HG03571 (cell line): ENCODE measurements around the gene MAOB.
"Not testable (repeated sequence)": the region's sequence is repeated elsewhere in the genome, so short reads cannot be mapped to it uniquely, and the experiment has no call there.

ENCODE experiments used
- ATAC-seq: cut with Tn5 transposase; IDR thresholded peaks from one replicate; pipeline ENCODE4 v1.9.1; 2021; ENCODE audit not compliant: unreplicated experiment

Gene MAOB

DNA sequence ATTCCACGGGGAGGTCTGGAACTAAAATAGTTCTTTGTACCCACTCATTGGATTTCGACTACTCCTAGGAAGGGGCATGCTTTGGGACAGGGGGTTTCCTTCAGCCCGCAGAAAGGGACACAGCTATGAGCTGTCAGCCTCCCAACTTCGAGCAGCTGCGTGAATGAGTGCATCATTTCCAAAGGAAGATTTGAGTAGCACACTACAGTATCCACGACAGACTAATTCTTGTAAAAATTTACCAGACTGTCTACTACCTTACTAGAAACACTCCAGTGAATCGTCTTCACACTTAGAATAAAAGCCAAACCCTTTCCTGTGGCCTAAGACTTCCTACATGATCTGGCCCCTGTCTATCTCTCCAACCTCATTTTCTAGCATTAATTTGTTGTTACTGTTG, 124.2 kb downstream of the MAOB start:
- no peak for ATAC-seq

DNA sequence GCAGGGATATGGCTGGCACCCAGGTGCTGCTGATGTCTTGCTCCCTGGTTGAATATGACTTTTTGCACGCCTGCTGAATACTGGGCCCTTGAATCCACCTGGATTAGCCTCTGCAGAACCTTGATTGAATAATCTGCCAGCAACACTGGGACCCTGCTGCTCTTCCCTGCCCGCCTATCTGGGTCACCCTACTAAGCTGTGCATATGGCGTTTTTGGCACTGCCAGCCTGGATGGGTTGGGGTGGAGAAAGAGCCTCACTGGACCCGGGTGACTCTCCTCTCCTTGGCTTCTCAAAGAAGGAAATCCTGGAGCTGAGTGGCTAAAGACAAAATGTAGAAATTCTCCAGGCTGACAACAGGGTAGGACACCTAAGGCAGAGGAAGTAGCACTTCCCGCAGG, 126.2 kb downstream of the MAOB start:
- no peak for ATAC-seq

DNA sequence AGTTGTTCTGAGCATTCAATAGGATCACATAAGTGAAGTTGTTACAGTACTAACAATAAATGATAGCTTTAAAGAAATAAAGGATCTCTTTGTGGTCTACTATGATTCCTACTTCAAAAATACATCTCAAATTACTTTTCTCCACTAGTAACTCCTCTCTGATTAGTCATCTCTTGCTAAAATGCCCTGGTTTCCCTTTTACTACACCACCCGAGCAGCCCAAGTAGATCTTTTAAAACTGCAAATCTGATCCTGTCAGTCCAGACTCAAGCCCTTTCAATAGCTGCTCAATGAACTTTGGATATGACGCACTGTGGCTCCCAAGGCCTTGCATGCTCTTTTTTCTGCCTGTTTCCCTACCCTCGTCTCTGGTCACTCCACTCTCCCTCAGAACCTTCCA, 128.6 kb downstream of the MAOB start:
- no peak for ATAC-seq

DNA sequence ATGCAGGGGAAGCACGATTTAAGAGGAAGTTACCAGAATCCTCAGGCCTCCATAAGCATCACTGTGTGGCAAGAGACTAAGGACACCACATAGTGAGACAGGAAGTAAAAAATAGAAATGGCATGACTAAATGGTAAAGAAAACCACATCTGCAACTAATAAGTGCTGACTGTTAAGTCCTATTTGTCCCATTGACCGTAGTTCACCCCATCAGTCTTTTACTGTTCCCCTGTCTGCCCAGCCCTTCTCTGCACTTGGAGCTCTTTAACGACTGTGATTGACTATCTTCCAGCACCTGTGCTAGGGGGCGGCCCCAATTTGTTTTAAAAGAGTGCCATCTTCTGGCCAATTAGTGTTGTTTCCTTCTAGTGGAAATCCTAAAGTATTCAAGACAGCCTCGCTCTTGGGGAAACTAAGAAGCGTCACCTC, 132.0 kb downstream of the MAOB start:
- no peak for ATAC-seq

DNA sequence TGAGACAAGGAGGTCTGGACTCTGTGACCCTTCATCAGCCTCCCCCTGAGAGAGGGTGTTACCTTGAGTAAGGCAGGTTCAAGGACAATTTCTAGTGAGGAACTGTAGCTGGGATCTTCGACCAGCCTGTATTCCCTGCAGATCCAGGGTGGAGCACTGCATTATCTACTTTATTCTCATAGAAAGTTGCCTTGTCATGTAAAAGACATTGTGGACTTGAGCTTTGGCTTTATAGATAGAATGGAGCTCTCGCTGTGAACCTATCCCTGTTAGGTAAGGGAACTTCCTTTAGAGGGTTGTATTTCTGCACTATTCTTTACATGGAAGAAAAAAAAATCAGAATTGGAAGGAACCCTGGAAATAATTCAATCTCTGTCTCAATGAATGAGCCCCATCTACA, 134.8 kb downstream of the MAOB start:
- ATAC-seq = no peak

DNA sequence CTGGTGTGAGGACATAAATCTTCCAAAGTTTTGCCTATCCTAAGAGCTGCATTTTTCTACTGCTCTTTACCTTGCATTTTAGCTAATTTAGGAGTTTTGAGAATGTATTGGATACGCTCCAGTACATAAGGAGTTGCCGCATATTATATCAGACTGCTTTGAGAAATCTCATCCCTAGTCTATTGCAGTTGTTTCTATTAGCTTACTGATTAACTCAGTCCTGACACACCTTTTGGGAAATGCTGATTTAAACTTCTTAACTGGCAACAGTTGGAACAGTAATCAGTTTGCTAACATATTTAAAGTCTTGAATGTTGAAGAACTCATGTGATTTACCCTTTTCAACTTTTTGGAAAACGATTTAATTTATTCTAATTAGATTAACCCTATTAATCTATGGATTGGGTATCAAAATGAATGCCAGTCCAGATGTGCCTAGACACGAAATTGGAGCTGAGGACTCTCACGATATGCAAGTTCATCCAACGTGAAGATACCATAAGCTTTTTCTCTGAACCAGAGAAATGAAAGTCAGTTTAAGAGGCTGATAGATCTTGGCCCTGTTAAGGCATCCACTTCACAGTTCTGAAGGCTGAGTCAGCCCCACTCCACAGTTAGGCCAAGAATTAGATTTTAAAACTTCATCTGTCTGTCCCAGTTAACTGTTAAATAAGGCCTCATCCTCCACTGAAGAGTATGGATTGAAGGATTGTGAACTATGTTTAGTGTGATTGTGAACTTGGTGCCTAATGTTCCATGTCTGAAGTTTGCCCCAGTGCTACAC, 136.1 kb downstream of the MAOB start:
- ATAC-seq = no peak

DNA sequence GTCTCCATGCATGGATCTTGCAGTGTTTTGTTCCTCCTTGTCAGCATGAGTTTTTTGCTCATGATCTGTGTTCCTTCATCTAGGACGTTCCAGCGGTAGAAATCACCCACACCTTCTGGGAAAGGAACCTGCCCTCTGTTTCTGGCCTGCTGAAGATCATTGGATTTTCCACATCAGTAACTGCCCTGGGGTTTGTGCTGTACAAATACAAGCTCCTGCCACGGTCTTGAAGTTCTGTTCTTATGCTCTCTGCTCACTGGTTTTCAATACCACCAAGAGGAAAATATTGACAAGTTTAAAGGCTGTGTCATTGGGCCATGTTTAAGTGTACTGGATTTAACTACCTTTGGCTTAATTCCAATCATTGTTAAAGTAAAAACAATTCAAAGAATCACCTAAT, 138.0 kb downstream of the MAOB start:
- ATAC-seq = no peak

DNA sequence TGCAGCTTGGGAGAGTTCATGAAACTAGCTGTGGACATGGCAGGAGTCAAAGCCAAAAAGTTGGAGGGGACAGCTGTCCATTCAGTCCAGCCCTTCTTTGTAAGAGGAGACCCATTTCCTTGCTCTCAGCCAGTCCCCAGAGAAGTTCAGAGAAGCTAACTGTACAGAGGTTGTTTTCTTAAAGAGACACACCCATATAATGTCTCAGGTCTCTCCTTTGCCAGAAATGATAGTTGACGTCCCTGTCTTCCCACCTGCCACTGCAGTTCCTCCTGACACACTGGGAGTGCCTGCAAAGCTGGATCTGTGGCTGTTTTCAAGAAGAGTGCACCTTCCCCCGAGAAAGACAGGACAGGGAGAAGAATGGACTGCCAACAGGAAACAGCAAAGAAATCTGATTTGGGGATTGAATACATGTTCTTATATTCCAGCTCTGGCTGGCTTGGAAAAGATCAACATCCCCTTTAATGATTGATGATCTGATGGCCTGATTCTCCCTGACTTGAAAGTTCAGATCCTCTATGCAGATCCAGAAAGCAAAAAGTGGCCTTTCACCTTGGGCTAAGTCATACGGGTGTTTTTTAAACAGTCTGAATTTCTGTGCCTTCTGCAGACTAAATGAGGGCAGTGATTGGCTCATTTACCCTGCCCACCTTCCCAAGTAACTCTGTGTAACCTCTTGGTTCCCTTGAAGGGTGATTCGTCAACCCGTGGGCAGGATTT, 139.0 kb downstream of the MAOB start:
- no peak for ATAC-seq

DNA sequence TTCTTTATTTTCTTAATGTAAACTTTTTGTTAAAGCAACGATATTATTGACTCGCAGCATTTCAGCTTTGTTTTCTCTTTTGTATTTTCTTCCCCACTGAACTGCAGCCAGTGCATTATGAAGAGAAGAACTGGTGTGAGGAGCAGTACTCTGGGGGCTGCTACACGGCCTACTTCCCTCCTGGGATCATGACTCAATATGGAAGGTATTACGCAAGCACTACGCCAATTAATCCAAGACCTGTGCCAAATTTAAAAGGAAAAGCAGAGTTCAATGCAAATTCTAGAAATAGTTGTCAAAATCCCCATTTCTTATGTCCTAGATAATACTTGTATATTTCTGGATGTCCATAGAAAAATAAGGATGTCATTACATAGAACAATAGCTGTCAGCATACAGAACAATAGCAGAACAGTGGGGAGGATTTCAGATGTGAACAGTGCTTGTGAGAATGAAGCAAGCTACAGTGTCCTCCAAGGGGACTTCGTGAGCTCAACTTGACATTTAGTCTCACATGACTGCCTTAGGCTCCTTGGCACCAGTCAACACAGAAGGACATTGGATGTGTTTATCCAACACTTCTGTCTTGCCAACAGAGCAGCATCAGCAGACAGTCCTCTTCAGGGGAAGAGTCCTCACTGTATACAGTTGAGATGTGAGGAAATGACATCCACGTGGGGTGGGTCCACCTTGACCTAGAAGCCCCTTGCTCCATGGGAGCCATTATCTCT, 140.2 kb downstream of the MAOB start:
- ATAC-seq = no peak

DNA sequence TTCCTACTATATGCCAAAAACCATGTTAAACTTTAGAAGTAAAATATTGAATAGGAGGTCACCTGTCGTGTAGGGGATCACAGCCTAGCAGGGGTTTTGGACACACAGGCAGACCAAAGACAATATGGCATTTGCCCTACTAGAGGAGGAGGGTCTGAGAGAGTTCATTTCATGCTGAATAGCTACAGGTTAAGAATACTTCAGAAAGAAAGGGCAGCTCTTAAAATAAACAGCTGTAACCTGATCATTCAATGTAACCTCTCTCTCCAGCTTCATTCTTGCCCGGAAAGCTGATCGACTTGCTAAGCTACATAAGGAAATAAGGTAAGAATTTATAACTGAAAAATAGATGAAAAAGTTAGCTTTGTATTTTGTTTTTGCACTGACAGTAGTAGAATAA, 146.3 kb downstream of the MAOB start:
- ATAC-seq = no peak

DNA sequence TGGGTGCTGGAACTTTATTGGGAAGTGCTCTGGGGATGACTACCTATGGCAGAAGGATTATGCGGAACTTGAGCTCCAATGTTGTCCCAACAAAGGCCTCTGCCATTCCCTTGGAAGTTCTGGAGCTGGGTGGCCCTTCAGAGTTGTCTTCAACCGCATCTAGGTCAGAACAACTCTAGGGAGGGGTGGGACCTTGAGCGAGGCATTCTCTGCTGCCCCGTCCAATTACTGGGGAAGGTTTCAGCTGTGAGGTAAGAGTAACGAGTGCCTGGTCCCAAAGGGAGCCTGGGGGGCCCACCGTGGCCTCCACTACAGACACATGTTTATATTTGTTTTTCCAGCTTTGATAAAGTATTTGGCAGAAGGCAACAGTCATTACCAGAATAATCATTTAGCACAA, 146.7 kb downstream of the MAOB start:
- no peak for ATAC-seq

DNA sequence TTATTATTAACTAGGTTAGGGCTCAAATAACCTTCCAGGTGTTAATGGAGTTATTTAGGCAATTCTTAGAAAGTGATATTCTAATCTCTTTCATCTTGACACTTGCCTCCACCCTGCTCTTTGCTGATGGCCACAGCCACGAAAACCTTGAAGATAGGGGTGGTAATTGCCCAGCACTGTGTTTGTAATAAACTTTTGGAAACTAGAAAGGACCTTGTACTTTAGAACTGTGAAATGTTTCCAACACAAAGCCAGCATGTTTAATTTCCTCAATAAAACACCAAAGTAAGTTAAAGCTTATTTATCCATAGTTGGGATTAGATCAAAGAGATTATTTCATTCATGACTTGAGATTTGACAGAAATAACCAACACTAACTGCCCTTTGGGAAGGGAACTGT, 147.8 kb downstream of the MAOB start:
- ATAC-seq = no peak

DNA sequence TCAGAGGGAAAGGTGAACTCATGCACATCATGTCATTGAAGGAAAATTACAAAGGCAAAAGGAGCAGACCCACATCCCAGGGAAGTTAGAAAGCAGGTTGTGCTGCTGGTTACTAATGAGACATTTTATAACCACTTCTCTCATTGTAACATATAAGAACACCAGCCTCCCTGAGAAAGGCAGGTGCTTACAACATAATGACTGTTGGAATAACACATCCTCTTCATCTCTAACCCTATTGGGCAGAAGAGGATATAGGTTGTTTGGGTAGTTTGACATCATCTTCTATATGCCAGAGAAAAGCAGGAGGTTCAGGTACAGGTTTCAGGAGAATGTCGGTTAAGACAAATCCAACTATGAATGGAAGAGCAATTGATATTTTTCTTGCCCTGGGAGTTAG, 148.6 kb downstream of the MAOB start:
- no peak for ATAC-seq

DNA sequence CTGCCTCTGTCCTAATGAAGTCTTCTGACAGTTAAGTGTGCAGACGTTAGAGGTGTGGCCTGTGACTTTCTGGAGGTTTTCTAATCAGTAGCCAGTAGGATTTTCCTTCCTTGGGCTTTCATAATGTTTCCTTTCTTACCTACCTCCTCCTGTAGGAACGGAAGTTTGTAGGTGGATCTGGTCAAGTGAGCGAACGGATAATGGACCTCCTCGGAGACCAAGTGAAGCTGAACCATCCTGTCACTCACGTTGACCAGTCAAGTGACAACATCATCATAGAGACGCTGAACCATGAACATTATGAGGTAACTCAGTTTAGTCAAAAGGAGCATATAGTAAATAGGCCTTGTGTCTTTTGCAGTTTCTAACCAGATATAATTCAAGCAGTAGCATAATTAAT, 151.2 kb downstream of the MAOB start:
- no peak for ATAC-seq

DNA sequence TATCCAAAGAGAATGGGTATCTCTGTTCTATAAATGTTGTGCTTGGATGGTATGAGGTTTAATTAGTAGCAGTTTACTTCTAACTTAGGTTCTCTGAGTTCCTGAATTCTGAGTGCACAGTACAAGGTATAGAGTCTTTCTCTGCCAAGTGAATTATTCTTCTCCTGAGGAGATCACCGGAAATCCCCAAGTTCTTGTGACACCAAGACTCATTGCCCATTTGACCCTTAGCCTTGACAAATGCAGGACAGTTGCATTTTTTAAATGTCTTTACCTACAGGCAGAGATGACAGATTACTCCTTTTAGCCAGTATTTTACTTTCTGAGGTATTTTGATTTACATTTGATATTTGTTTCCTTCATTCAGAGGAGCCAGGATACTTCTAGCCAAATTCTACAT, 153.3 kb downstream of the MAOB start:
- ATAC-seq = no peak

DNA sequence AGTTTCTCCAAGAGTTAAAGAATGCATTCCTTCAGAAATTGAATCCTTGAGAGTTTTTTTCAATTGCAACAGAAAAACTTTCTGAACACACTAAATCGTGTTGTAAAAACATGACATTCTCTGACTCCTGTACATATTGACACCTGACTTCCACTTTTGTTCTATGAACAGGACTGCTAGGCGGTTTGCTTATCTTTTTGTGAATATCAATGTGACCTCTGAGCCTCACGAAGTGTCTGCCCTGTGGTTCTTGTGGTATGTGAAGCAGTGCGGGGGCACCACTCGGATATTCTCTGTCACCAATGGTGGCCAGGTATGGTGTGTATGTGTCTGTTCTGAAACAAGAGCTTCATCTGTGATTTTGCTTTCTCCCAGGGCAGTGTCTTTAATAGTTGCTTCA, 154.2 kb downstream of the MAOB start:
- no peak for ATAC-seq

DNA sequence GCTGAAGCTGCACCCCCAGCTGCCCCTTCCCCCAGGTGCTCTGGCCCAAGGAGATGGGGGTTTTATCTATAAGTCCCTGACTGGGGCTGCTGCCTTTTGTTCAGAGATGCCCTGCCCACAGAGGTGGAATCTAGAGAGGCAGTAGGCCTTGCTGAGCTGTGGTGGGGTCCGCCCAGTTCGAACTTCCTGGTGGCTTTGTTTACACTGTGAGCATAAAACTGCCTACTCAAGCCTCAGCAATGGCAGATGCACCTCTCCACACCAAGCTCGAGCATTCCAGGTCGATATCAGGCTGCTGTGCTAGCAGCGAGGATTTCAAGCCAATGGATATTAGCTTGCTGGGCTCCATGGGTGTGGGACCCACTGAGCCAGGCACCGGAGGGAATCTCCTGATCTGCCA, 155.0 kb downstream of the MAOB start:
- not testable (repeated sequence) for ATAC-seq

DNA sequence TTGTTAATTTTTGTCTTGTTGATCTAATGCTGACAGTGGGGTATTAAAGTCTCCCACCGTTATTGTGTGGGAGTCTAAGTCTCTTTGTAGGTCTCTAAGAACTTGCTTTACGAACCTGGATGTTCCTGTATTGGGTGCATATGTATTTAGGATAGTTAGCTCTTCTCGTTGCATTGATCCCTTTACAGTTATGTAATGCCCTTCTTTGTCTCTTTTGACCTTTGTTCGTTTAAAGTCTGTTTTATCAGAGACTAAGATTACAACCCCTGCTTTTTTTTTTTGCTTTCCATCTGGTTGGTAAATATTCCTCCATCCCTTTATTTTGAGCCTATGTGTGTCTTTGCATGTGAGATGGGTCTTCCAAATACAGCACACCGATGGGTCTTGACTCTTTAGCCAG, 157.0 kb downstream of the MAOB start:
- not testable (repeated sequence) for ATAC-seq

DNA sequence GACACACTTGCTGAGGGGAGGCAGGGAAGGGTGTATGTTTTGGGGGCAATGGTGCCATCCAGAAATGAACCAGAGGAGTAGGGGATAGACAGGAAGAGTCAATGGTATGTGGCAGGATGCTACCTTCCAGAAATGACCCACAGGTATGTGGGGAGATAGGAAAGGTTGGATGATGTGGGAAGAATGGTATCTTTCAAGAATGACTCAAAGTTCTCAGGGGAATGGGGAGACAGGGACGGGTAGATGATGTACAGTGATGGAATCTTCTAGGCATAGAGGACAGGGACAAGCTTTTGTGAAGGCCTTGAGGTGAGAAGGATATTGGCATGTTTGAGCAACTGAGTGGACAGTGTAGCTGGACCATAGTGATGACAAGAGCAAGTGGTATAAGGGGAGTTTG, 161.3 kb downstream of the MAOB start:
- no peak for ATAC-seq

DNA sequence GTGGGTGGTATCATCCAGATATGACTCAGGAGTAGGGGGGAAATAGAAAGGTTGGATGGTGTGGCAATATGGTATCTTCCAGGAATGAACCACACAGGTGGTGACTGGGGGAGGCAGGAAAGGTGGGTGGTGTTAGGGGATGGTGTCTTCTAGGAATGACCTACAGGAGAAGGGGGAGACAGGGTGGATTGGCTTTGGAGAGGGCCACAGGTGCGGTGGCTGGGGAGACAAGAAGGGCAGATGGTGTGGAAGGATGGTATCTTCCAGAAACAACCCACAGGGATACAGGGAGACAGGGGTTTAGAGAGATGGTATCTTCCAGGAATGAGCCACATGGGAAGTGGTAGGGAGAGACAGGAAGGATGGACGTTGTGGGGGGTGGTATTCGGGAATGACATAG, 162.2 kb downstream of the MAOB start:
- ATAC-seq = no peak

DNA sequence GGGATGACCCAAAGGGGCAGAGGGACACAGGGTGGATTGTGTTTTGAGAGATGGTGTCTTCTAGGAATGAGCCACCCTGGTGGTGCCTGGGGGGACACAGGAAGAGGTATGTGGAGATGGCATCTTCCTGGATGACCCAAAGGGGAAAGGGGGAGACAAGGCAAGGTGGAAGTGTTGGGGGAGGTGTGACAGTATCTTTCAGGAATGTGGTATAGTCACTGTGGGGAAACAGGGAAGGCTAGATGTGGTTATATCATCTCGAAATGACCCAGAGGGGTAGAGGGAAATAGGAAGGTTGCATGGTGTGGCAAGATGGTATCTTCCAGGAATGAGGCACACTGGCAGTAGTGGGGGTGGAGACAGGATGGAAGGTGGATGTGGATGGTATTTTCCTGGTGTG, 163.3 kb downstream of the MAOB start:
- ATAC-seq = no peak

DNA sequence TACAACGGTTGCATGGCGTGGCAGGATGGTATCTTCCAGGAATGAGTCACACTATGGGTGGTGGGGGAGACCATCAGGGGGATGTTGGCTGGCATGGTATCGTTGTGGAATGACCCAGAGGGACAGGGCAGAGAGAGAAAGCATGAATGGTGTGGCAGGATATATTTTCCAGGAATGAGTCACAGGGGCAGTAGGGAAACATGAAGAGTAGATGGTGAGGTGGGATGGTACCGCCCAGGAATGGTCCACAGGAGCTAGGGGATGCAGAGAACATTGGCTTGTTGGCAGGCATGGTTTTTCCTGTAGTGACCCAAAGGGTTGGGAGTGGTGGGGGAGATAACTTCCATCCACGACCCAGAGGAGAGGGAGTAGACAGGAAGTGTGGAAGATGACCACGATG, 163.7 kb downstream of the MAOB start:
- no peak for ATAC-seq
